GM12878 (cell line): Measurements from ENCODE around the gene KDM2A. TPM values are rescaled to one million over a fixed set of nuclear protein-coding genes. Genes with fewer than 3 reads are reported as not detected.
A peak's percentile ranks its signal among the peaks of the same experiment; 100 is the strongest.

Experiments
- BRCA1 ChIP-seq: IDR thresholded peaks from 2 replicates; pipeline ENCODE4 v1.6.1; 2011; ENCODE audit warnings: low read depth, low read length, improper control_type of control experiment
- CBFB ChIP-seq: IDR thresholded peaks from 2 replicates; pipeline ENCODE4 v1.6.1; 2016; ENCODE audit warnings: antibody characterized with exemption, low read depth
- CBX3 ChIP-seq: fragments of 200-600 bp; sonication (generic); IDR thresholded peaks from 2 replicates; pipeline ENCODE4 v1.6.1; 2016; ENCODE audit warnings: low read depth, borderline replicate concordance
- EP300 ChIP-seq, 2 experiments: fragments of 150-350 bp in 1 of 2; IDR thresholded peaks; 2 replicates each; pipeline ENCODE4 v1.6.1; 2011 to 2012; ENCODE audit warnings: low read depth in 2 of 2, low read length in 2 of 2, borderline replicate concordance in 1 of 2, improper control_type of control experiment in 1 of 2, inconsistent platforms in 1 of 2; ENCODE audit not compliant: control insufficient read depth in 1 of 2
- FOXK2 ChIP-seq: fragments of 450-650 bp; IDR thresholded peaks from 2 replicates; pipeline ENCODE4 v1.6.1; 2017; ENCODE audit warnings: mild to moderate bottlenecking, moderate library complexity
- HDAC2 ChIP-seq: fragments of 200-600 bp; sonication (generic); IDR thresholded peaks from 2 replicates; pipeline ENCODE4 v1.6.1; 2017
- HDAC6 ChIP-seq: fragments of 200-600 bp; sonication (generic); IDR thresholded peaks from one replicate; pipeline ENCODE4 v1.8.0; 2017; ENCODE audit warnings: antibody characterized with exemption; ENCODE audit not compliant: unreplicated experiment
- IKZF2 ChIP-seq, 2 experiments: fragments of 450-650 bp; IDR thresholded peaks; 2 replicates each; pipeline ENCODE4 v1.6.1; 2017; ENCODE audit warnings: mild to moderate bottlenecking in 2 of 2, moderate library complexity in 2 of 2
- IRF4 ChIP-seq: IDR thresholded peaks from 2 replicates; pipeline ENCODE4 v1.6.1; 2011; ENCODE audit warnings: low read depth, low read length
- JUND ChIP-seq: IDR thresholded peaks from 2 replicates; pipeline ENCODE4 v1.6.1; 2012; ENCODE audit warnings: low read depth, mild to moderate bottlenecking, low read length, improper control_type of control experiment, moderate library complexity
- MXI1 ChIP-seq: fragments of 150-350 bp; IDR thresholded peaks from 2 replicates; pipeline ENCODE4 v1.6.1; 2011; ENCODE audit warnings: low read depth, mild to moderate bottlenecking, inconsistent platforms, low read length, improper control_type of control experiment
- POLR2A ChIP-seq: IDR thresholded peaks from 2 replicates; pipeline ENCODE4 v1.6.1; 2011; ENCODE audit warnings: low read depth, mild to moderate bottlenecking, low read length
- POLR2AphosphoS5 ChIP-seq: IDR thresholded peaks from 2 replicates; pipeline ENCODE4 v1.6.1; 2011; ENCODE audit warnings: mild to moderate bottlenecking, low read length, inconsistent platforms
- SP1 ChIP-seq: IDR thresholded peaks from one replicate; pipeline ENCODE4 v1.6.1; 2011; ENCODE audit warnings: low read depth, low read length
- SPI1 ChIP-seq: IDR thresholded peaks from 2 replicates; pipeline ENCODE4 v1.6.1; 2011; ENCODE audit warnings: low read depth, mild to moderate bottlenecking, low read length, moderate library complexity, borderline replicate concordance; ENCODE audit not compliant: insufficient read depth
- SRF ChIP-seq, 2 experiments: IDR thresholded peaks; 2 replicates each; pipeline ENCODE4 v1.6.1; 2011; ENCODE audit warnings: low read depth in 2 of 2, low read length in 2 of 2, mild to moderate bottlenecking in 1 of 2, moderate library complexity in 1 of 2
- STAT3 ChIP-seq: IDR thresholded peaks from 2 replicates; pipeline ENCODE4 v1.6.1; 2011; ENCODE audit warnings: low read depth, low read length, improper control_type of control experiment
- SUPT20H ChIP-seq: IDR thresholded peaks from 2 replicates; pipeline ENCODE4 v1.6.1; 2011; ENCODE audit warnings: low read depth, mild to moderate bottlenecking, low read length, moderate library complexity, borderline replicate concordance; ENCODE audit not compliant: control insufficient read depth
- TARDBP ChIP-seq: IDR thresholded peaks from 2 replicates; pipeline ENCODE4 v1.6.1; 2016; ENCODE audit warnings: borderline replicate concordance
- TCF7 ChIP-seq: IDR thresholded peaks from 2 replicates; pipeline ENCODE4 v1.6.1; 2014; ENCODE audit warnings: antibody characterized with exemption, borderline replicate concordance
- USF2 ChIP-seq: IDR thresholded peaks from 2 replicates; pipeline ENCODE4 v1.6.1; 2011; ENCODE audit warnings: low read depth, low read length, improper control_type of control experiment, borderline replicate concordance
- ZNF384 ChIP-seq: IDR thresholded peaks from 2 replicates; pipeline ENCODE4 v1.6.1; 2012; ENCODE audit warnings: low read depth, mild to moderate bottlenecking, low read length, improper control_type of control experiment, borderline replicate concordance
- polyA plus RNA-seq, 11 experiments: library from polyadenylated mRNA; depleted of rRNA in 4 of 11; unstranded in 6 of 11; stranded (reverse) in 5 of 11; fragments of >200 nt; fragmentation: Nextera tagmentation in 4 of 11; fragmentation: Illumina TruSeq in 1 of 11; extraction: Ambion mirVana in 4 of 11; extraction: Trizol in 1 of 11; gene quantifications; 1 replicate in 1 of 11; 2 replicates in 10 of 11; pipeline versions ENCODE4 v1.2.1 to v1.2.3, GENCODE V29; 2011 to 2016; ENCODE audit warnings: inconsistent platforms in 2 of 11, missing spikeins in 2 of 11, low read depth in 1 of 11
- total RNA-seq, 4 experiments: library from RNA; depleted of rRNA in 3 of 4; stranded (reverse); fragments of >200 nt in 3 of 4; fragmentation: Illumina TruSeq in 1 of 4; extraction: Trizol in 1 of 4; gene quantifications; 2 replicates each; pipeline versions ENCODE4 v1.2.1 to v1.2.3, GENCODE V29; 2013 to 2021
- TF ChIP-seq, protein P1 (sequence below): IDR thresholded peaks from 2 replicates; pipeline ENCODE4 v1.6.1; 2012; ENCODE audit warnings: improper control_type of control experiment, low read depth, low read length; ENCODE audit not compliant: insufficient replicate concordance
- TF ChIP-seq, protein P2 (sequence below): IDR thresholded peaks from 2 replicates; pipeline ENCODE4 v1.6.1; 2012; ENCODE audit warnings: low read length, inconsistent platforms

Gene KDM2A
- total and polyA plus RNA-seq, 10 of the 15 experiments (the other 5 are each of a cell fraction or from before 2014, with no cell fraction given): 10.5 to 69.3 (median 41.6) TPM

GRCh38 chr11:67277231-67277961, 158.3 kb downstream of the KDM2A start (continued):
- TF ChIP-seq, protein P1, sequence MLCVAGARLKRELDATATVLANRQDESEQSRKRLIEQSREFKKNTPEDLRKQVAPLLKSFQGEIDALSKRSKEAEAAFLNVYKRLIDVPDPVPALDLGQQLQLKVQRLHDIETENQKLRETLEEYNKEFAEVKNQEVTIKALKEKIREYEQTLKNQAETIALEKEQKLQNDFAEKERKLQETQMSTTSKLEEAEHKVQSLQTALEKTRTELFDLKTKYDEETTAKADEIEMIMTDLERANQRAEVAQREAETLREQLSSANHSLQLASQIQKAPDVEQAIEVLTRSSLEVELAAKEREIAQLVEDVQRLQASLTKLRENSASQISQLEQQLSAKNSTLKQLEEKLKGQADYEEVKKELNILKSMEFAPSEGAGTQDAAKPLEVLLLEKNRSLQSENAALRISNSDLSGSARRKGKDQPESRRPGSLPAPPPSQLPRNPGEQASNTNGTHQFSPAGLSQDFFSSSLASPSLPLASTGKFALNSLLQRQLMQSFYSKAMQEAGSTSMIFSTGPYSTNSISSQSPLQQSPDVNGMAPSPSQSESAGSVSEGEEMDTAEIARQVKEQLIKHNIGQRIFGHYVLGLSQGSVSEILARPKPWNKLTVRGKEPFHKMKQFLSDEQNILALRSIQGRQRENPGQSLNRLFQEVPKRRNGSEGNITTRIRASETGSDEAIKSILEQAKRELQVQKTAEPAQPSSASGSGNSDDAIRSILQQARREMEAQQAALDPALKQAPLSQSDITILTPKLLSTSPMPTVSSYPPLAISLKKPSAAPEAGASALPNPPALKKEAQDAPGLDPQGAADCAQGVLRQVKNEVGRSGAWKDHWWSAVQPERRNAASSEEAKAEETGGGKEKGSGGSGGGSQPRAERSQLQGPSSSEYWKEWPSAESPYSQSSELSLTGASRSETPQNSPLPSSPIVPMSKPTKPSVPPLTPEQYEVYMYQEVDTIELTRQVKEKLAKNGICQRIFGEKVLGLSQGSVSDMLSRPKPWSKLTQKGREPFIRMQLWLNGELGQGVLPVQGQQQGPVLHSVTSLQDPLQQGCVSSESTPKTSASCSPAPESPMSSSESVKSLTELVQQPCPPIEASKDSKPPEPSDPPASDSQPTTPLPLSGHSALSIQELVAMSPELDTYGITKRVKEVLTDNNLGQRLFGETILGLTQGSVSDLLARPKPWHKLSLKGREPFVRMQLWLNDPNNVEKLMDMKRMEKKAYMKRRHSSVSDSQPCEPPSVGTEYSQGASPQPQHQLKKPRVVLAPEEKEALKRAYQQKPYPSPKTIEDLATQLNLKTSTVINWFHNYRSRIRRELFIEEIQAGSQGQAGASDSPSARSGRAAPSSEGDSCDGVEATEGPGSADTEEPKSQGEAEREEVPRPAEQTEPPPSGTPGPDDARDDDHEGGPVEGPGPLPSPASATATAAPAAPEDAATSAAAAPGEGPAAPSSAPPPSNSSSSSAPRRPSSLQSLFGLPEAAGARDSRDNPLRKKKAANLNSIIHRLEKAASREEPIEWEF: no peak
- TF ChIP-seq USF2 (no peak), HDAC6 (no peak), SP1 (no peak), POLR2AphosphoS5 (peak; percentile 11; the same call in 1 of the 2 replicates), JUND (no peak), FOXK2 (no peak), CBX3 (no peak), TARDBP (0 out of 2 replicates have a peak, but pooled peaks have one; percentile 12), SRF (IDR thresholded peaks at IDR 0.05; ENCODE audit: low read depth in 2 of 2, low read length in 2 of 2) (0 out of 4 replicates have a peak, but pooled peaks of 1 of the 2 experiments have one; percentile 26), IRF4 (no peak), TCF7 (no peak), IKZF2 (IDR thresholded peaks at IDR 0.05) (peak; percentile 94 to 95), EP300 (IDR thresholded peaks at IDR 0.05; ENCODE audit: borderline replicate concordance in 1 of 2, control insufficient read depth in 1 of 2, low read depth in 2 of 2, low read length in 2 of 2) (peak; percentile 48 to 76; a peak in 3 of 4 replicates), POLR2A (peak; percentile 83), SPI1 (peak; percentile 50; the same call in 1 of the 2 replicates), CBFB (peak; percentile 89), BRCA1 (no peak), ZNF384 (no peak), SUPT20H (no peak), HDAC2 (no peak), STAT3 (no peak), MXI1 (peak; percentile 52; the same call in 1 of the 2 replicates)
- TF ChIP-seq, protein P2, sequence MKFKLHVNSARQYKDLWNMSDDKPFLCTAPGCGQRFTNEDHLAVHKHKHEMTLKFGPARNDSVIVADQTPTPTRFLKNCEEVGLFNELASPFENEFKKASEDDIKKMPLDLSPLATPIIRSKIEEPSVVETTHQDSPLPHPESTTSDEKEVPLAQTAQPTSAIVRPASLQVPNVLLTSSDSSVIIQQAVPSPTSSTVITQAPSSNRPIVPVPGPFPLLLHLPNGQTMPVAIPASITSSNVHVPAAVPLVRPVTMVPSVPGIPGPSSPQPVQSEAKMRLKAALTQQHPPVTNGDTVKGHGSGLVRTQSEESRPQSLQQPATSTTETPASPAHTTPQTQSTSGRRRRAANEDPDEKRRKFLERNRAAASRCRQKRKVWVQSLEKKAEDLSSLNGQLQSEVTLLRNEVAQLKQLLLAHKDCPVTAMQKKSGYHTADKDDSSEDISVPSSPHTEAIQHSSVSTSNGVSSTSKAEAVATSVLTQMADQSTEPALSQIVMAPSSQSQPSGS: no peak
